Amygdala (tissue), 56 donors: ENCODE data around the gene POLR2C.

ENCODE experiments used
- DNase-seq, 56 donors: peaks; one replicate each; lab custom pipeline; 2025; lab: John Stamatoyannopoulos, UW

POLR2C gene

GRCh38 chr16:57517397-57518367 lies 55.2 kb downstream of the POLR2C start:
- no peak for DNase-seq

DNA sequence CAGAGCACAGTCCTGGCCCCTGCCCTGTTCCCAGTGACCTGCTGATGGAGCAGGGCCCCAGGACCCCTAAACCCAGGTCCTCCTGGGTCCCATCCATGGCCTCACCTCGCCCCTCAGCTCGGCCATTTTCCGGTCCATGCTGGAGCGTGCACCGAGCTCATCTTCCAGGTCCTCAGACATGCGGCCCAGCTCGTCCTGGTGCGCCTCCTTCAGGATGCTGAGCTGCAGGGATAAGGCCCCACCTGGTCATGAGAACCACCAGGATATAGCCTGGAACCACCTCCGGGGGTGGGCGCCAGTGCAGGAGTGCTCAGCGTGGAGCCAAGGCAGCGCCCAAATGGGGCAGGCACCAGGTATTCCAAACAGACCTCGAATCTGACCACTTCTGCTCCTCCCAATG lies 56.0 kb downstream of the POLR2C start:
- no peak for DNase-seq

- DNase-seq, result no peak
Measured at GRCh38 chr16:57518922-57519321, 56.4 kb downstream of the POLR2C start.

DNA sequence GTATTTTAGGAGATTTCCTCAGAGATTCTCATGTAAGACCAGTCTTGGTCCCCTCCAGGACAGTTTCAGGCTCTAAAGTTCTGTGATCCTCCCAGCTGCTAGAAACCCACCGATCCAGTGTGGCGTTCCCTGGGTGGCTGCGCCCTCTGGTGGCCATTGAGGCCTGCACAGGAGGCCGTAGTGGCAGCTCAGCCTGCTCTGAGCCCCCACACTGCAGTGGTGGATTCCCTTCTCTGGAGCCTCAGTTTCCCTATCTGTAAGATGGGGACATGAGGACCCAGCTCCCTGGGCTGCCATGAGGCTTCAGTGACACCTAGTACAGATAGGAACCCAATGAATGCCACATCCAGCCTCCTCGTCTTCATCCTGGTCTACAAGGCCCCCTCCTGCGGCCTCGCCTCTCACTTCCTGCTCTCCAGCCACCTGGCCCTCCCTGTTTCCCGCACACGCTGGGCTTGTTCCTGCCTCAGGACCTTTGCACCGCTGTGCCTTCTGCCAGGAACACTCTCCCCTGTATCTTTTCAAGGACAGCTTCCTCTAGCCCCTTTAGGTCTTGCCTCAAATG lies 57.4 kb downstream of the POLR2C start:
- DNase-seq, result peak in 51 of 56 donors; percentile 5 to 85 (median 47)
